GM21367 (cell line): ENCODE data around the gene MRPS6.

Experiments
- ATAC-seq: cut with Tn5 transposase; IDR thresholded peaks from one replicate; pipeline ENCODE4 v1.9.1; 2021; ENCODE audit not compliant: unreplicated experiment

MRPS6 gene

GRCh38 chr21:34065027-34065426 is 8.4 kb upstream of the MRPS6 start:
- no peak for ATAC-seq

- ATAC-seq, result no peak
Observed at GRCh38 chr21:34071683-34072082, 1.7 kb upstream of the MRPS6 start.

DNA sequence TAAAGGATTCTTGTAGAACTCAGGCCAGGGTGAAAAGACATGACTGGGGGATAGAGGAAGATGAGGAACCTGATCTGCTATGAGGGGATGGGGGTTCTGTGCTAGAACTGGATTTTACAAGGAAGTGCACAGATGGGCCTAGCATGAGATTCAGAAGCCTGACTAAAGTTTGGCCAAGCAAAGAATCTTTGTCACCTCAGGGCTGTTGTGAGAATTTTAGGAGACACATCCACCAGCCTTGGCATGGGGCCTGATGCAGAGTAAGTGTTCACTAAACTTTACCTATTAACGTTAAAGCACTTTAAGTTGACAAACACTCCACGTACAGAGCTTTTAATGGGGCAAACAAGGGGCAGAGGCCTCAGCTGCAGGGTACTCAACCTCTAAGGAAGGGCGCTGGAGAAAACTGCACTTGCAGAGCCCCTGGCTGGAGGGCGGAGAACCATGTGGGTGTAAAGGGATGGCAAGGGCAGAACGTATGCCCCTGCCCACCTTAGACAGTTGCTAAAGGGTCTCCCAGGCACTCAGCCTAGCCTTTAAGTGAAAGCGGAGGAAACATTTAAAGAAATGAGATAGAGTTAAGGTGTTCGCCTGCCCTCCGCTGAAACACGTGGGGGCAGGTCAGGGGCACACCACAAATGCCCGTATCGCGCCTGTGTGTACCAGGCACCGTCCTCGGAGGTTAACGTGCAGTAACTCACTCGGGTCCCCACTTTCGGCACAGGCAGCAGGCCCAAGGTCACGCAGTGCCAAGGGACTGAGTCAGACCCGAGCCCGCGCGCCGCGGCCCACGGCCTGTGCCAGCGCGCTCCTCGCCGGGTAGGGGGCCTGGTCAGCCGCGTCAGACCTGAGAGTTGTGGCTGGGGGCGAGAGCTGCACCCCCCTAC is 990 bp upstream of the MRPS6 start:
- ATAC-seq, result no peak

DNA sequence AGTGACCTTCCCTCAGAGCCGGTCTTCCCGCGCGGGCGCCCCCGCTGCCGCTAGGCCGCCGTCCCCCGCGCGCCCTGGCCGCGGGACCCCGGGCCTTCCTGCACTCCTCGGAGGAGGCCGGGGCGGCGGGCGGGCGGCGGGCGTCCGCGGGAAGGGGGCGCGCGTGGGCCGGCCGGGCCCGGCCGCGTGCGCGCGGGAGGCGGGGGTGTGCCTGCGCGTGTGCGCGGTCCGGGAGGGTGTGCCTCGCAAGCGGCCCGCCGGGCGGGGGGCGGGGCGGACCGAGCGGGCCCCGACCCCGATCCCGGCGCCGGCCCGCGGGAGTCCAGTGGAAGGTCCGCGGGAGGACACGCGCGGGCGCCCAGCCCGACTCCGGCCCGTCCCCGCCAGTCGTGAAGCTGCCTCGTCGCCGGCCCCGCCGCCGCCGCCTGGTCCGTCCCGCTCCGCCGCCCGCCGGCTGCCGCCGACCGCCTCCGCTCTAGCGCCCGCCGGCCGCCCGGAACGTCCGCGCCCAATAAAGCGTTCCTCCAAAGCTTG is 438 bp downstream of the MRPS6 start:
- ATAC-seq, result peak; percentile 36

GRCh38 chr21:34074283-34075090 is 1.1 kb downstream of the MRPS6 start:
- ATAC-seq, result no peak

DNA sequence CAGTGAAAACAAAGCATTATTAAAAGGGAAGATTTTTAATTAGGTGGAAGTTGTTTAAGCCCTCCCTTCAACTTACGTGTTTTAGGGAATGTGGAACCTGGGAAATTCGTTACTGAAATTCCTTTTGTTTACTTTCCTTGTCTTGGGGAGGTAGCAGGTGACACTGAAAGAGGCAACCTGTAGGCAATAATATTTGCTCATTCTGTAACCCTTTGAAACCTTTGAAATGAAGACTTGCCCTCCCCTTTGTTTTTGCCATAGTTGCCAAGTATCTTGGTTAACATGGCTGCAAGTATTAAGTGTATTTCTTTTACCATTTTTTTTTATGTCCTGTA is 1.7 kb downstream of the MRPS6 start:
- ATAC-seq, result no peak

GRCh38 chr21:34075760-34076660 is 2.6 kb downstream of the MRPS6 start:
- no peak for ATAC-seq

GRCh38 chr21:34076835-34077234 is 3.5 kb downstream of the MRPS6 start:
- ATAC-seq, result no peak

GRCh38 chr21:34077888-34078287 is 4.5 kb downstream of the MRPS6 start:
- ATAC-seq, result no peak

GRCh38 chr21:34078915-34079314 is 5.5 kb downstream of the MRPS6 start:
- no peak for ATAC-seq

GRCh38 chr21:34080710-34081109 is 7.3 kb downstream of the MRPS6 start:
- ATAC-seq, result no peak

GRCh38 chr21:34082769-34083168 is 9.4 kb downstream of the MRPS6 start:
- ATAC-seq, result no peak

DNA sequence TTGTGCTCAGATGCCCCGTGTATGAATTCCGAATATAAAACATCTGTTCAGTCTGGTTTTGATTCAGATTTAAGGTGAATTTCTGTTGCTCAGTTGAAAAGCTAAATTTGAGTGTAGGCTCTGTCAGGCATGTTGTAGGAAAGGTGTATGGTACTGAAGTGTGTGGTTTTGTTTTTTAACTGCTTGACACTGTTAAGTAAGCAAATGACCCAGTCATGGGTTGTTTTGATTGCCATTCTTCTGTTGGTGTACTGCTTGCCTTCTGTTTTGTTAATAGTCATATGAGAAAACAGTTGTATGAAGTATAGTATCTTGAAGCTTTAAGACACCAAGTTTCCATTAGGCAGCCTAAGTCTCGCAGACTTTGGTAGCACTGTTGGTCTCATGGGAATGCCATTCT is 10.0 kb downstream of the MRPS6 start:
- no peak for ATAC-seq

GRCh38 chr21:34085129-34085528 is 11.8 kb downstream of the MRPS6 start:
- no peak for ATAC-seq

DNA sequence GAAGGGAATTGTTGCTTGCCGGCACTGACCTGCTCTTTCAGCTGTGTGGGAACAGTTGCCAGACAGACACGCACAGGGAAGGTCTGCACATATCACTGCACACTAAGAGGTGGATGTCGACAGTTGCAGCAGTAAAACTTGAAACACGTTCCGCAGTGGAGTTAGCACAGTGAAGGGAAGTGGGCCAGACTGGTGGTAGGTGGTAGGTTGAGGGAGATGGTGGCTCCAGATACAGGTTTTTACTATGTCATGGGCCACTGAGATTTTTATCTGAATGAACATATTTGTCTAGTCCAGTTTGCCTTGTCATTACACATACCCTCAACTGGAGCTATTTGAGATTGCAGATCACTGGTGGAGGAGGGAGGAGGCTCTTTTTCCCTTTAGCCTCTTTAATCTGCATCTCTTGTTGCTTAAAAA is 13.5 kb downstream of the MRPS6 start:
- ATAC-seq, result no peak

DNA sequence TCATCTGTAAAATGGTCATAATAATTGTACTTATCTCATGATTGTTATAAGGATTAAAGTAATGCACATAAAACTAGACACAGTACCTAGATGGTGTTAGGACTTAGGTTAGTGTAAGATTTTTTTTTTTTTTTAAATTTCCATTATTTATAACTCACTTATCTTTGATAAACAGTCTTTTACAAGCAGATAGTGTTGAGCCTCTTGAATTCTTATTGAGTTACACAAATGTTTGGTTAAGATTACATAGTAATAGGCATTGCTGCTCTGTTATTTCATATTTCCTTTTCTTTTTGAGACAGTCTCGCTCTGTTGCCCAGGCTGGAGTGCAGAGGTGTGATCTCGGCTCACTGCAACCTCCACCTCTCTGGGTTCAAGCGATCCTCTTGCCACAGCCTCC is 15.4 kb downstream of the MRPS6 start:
- ATAC-seq, result no peak

DNA sequence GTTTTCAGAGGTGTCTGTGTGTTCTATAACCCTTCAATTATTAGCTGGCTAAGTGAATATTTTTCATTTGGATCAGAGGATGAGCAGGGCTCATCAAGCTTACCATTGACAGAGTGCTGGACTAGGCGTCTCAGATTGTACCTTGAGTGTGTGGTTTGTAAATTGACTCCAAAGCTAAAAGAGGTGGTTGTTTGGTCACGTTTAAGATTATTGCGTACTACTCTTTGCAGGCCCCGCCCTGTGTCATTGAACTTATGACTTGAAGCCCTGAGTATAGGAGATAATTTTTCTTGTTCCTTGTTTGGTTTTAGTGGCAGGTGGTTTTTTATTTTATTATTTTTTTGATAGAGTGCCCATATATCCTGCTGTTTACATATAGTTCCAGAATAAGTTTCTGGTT is 17.7 kb downstream of the MRPS6 start:
- ATAC-seq, result no peak

- ATAC-seq, result no peak
Observed at GRCh38 chr21:34091607-34092006, 18.2 kb downstream of the MRPS6 start.

DNA sequence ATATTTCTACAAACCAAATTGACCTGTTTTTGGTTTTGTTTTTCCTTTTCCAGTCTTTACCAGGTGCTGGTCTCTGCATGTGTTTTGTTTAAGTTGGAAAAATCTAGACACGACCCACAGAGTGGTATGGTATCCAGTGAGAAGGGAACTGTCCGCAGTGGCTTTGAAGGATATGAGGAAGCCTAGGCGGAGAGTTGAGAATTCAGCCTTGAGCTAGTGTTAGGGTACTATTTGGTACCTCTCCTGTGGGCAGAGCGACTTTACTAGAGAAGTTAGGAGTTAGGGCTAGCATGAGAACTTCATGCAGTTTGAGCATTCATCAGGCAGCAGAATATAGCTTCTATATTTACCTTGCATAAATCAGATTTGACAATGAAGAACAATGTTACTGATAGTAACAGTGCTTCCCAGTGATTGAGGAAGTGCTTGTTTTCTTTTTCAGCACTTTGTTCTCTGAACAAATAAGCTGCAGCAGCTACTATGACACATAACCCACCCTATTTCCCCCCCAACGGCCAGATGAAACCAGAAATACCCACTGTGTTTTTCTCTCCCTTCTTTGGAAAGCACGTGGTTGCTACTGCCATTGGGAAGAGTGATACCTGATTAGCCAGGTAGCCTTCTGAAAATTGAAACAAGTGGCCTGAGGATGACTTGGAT is 19.0 kb downstream of the MRPS6 start:
- no peak for ATAC-seq

GRCh38 chr21:34093083-34093482 is 19.7 kb downstream of the MRPS6 start:
- no peak for ATAC-seq
